ENCODE results near the gene LOXL1. TPM values are rescaled to one million over a fixed set of nuclear protein-coding genes. Genes with fewer than 3 reads are reported as not detected.

Gene LOXL1
- total and polyA plus RNA-seq, 2 of the 13 experiments (the other 11 are each of a cell fraction or from before 2014, with no cell fraction given) = 0.51 to 1.3 TPM

DNA sequence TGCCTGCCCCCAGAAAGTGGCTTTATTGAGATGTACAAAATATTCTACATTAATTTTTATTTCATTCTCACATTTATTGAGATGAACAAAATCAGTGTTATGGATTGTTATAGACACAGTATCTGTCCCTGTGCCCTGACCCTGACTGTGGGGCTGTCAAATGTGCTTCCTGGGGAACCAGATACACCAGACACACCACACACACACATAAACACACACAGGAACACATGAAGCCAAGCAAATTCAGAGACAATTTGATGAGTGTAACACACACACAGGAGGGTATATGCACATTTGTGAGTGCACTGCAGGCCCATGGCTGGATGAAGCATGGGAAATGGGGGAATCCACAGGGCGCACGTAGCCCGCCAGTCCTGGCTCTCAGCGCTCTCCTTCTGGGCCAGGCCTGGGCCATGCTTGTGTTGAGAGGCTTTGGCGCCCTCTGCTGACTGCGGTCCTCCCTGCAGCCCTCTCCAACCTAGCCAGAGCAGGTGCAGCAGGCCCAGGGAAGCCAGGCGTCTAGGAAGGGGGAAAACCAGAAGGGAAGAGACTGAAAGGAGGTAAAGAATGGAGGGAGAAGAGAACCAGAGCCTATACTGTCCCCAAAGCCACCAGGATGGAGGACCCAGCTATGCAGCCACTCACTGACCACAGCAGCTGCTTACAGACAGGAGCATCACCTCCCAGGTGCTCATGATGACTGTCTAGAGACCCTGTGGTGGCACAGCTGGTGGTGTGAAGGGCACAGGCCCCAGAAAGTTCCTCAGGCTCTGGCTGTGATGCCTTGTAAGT is 18.0 kb upstream of the LOXL1 start (continued):
- TF ChIP-seq KDM2A (CRISPR knock-in tag; IDR thresholded peaks at IDR 0.05; ENCODE audit: borderline replicate concordance, low read depth) = 0 out of 2 replicates have a peak, but pooled peaks have one; percentile 24
- TF ChIP-seq TCF7L2 (IDR thresholded peaks at IDR 0.05; ENCODE audit: low read depth, low read length) = no peak
- no peak for TF ChIP-seq ZNF260 (CRISPR knock-in tag; IDR thresholded peaks at IDR 0.05; ENCODE audit: borderline replicate concordance, low read depth)
- TF ChIP-seq, protein P1, sequence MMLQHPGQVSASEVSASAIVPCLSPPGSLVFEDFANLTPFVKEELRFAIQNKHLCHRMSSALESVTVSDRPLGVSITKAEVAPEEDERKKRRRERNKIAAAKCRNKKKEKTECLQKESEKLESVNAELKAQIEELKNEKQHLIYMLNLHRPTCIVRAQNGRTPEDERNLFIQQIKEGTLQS (CRISPR knock-in tag; IDR thresholded peaks at IDR 0.05) = no peak
- TF ChIP-seq ZNF230 (CRISPR knock-in tag; IDR thresholded peaks at IDR 0.05) = no peak
- TF ChIP-seq HOXA5 (CRISPR knock-in tag; IDR thresholded peaks at IDR 0.05) = no peak
- TF ChIP-seq STAG1 (CRISPR knock-in tag; IDR thresholded peaks at IDR 0.05) = peak; percentile 88
- TF ChIP-seq ZNF616 (CRISPR knock-in tag; IDR thresholded peaks at IDR 0.05; ENCODE audit: low read depth) = 0 out of 2 replicates have a peak, but pooled peaks have one; percentile 55
- TF ChIP-seq ZNF547 (CRISPR knock-in tag; IDR thresholded peaks at IDR 0.05) = no peak
- no peak for TF ChIP-seq SMC3 (IDR thresholded peaks at IDR 0.05; ENCODE audit: low read length)
- no peak for TF ChIP-seq KLF12 (CRISPR knock-in tag; IDR thresholded peaks at IDR 0.05; ENCODE audit: borderline replicate concordance)
- TF ChIP-seq, protein P2, sequence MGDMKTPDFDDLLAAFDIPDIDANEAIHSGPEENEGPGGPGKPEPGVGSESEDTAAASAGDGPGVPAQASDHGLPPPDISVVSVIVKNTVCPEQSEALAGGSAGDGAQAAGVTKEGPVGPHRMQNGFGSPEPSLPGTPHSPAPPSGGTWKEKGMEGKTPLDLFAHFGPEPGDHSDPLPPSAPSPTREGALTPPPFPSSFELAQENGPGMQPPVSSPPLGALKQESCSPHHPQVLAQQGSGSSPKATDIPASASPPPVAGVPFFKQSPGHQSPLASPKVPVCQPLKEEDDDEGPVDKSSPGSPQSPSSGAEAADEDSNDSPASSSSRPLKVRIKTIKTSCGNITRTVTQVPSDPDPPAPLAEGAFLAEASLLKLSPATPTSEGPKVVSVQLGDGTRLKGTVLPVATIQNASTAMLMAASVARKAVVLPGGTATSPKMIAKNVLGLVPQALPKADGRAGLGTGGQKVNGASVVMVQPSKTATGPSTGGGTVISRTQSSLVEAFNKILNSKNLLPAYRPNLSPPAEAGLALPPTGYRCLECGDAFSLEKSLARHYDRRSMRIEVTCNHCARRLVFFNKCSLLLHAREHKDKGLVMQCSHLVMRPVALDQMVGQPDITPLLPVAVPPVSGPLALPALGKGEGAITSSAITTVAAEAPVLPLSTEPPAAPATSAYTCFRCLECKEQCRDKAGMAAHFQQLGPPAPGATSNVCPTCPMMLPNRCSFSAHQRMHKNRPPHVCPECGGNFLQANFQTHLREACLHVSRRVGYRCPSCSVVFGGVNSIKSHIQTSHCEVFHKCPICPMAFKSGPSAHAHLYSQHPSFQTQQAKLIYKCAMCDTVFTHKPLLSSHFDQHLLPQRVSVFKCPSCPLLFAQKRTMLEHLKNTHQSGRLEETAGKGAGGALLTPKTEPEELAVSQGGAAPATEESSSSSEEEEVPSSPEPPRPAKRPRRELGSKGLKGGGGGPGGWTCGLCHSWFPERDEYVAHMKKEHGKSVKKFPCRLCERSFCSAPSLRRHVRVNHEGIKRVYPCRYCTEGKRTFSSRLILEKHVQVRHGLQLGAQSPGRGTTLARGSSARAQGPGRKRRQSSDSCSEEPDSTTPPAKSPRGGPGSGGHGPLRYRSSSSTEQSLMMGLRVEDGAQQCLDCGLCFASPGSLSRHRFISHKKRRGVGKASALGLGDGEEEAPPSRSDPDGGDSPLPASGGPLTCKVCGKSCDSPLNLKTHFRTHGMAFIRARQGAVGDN (CRISPR knock-in tag; IDR thresholded peaks at IDR 0.05) = peak; percentile 47
- TF ChIP-seq NCOA1 (CRISPR knock-in tag; IDR thresholded peaks at IDR 0.05) = no peak
- TF ChIP-seq, protein P3, sequence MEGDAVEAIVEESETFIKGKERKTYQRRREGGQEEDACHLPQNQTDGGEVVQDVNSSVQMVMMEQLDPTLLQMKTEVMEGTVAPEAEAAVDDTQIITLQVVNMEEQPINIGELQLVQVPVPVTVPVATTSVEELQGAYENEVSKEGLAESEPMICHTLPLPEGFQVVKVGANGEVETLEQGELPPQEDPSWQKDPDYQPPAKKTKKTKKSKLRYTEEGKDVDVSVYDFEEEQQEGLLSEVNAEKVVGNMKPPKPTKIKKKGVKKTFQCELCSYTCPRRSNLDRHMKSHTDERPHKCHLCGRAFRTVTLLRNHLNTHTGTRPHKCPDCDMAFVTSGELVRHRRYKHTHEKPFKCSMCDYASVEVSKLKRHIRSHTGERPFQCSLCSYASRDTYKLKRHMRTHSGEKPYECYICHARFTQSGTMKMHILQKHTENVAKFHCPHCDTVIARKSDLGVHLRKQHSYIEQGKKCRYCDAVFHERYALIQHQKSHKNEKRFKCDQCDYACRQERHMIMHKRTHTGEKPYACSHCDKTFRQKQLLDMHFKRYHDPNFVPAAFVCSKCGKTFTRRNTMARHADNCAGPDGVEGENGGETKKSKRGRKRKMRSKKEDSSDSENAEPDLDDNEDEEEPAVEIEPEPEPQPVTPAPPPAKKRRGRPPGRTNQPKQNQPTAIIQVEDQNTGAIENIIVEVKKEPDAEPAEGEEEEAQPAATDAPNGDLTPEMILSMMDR (CRISPR knock-in tag; IDR thresholded peaks at IDR 0.05) = peak; percentile 97
- TF ChIP-seq NR2C2 (CRISPR knock-in tag; IDR thresholded peaks at IDR 0.05; ENCODE audit: borderline replicate concordance) = no peak
- TF ChIP-seq, protein P4, sequence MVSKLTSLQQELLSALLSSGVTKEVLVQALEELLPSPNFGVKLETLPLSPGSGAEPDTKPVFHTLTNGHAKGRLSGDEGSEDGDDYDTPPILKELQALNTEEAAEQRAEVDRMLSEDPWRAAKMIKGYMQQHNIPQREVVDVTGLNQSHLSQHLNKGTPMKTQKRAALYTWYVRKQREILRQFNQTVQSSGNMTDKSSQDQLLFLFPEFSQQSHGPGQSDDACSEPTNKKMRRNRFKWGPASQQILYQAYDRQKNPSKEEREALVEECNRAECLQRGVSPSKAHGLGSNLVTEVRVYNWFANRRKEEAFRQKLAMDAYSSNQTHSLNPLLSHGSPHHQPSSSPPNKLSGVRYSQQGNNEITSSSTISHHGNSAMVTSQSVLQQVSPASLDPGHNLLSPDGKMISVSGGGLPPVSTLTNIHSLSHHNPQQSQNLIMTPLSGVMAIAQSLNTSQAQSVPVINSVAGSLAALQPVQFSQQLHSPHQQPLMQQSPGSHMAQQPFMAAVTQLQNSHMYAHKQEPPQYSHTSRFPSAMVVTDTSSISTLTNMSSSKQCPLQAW (CRISPR knock-in tag; IDR thresholded peaks at IDR 0.05) = peak; percentile 21; the same call in 1 of the 2 replicates
- TF ChIP-seq, protein P5, sequence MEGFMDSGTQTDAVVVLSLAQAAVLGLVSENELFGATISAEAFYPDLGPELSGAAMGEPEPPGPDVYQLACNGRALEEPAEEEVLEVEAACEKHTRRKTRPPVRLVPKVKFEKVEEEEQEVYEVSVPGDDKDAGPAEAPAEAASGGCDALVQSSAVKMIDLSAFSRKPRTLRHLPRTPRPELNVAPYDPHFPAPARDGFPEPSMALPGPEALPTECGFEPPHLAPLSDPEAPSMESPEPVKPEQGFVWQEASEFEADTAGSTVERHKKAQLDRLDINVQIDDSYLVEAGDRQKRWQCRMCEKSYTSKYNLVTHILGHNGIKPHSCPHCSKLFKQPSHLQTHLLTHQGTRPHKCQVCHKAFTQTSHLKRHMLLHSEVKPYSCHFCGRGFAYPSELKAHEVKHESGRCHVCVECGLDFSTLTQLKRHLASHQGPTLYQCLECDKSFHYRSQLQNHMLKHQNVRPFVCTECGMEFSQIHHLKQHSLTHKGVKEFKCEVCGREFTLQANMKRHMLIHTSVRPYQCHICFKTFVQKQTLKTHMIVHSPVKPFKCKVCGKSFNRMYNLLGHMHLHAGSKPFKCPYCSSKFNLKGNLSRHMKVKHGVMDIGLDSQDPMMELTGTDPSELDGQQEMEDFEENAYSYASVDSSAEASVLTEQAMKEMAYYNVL (CRISPR knock-in tag; IDR thresholded peaks at IDR 0.05; ENCODE audit: borderline replicate concordance) = no peak
- TF ChIP-seq MXD4 (CRISPR knock-in tag; IDR thresholded peaks at IDR 0.05) = no peak
- TF ChIP-seq TGIF2 (CRISPR knock-in tag; IDR thresholded peaks at IDR 0.05) = no peak
- no peak for TF ChIP-seq ZNF530 (CRISPR knock-in tag; IDR thresholded peaks at IDR 0.05; ENCODE audit: low read depth)
